Adrenal gland (tissue), 12 donors: ENCODE results near the gene AUNIP. TPM values are rescaled to one million over a fixed set of nuclear protein-coding genes. Genes with fewer than 3 reads are reported as not detected.

Experiments
- DNase-seq, 7 donors: peaks; one replicate each; pipeline ENCODE4 v3.0.0-alpha.2; 2019 to 2020
- H3K27ac ChIP-seq, 5 donors: fragments of 200-600 bp; sonication (generic) in 4 of 5; 1 replicate in 3 of 5; 2 replicates in 2 of 5; pipeline versions ENCODE4 v1.5.1 to v1.8.0; 2016 to 2020; ENCODE audit warnings: mild to moderate bottlenecking in 1 of 5
- H3K27me3 ChIP-seq: fragments of 200-600 bp; 2 replicates; pipeline ENCODE4 v1.8.0; 2021
- H3K36me3 ChIP-seq, 2 donors: fragments of 200-600 bp; replicated peaks in 1 of 2; 1 replicate in 1 of 2; 2 replicates in 1 of 2; pipeline versions ENCODE4 v1.5.1 to v1.8.0; 2018 to 2022
- H3K4me1 ChIP-seq, 2 donors: fragments of 200-600 bp; replicated peaks in 1 of 2; 1 replicate in 1 of 2; 2 replicates in 1 of 2; pipeline versions ENCODE4 v1.5.1 to v1.8.0; 2018 to 2021
- H3K4me3 ChIP-seq, 4 donors: fragments of 200-600 bp; sonication (generic) in 3 of 4; one replicate each; pipeline ENCODE4 v1.5.1; 2016 to 2018
- H3K9me3 ChIP-seq, 3 donors: fragments of 200-600 bp; sonication (generic) in 1 of 3; replicated peaks in 1 of 3; 1 replicate in 2 of 3; 2 replicates in 1 of 3; pipeline versions ENCODE4 v1.5.1 to v1.8.0; 2016 to 2021
- CTCF ChIP-seq, 6 experiments: fragments of 450-650 bp in 4 of 6; fragments of 200-600 bp in 2 of 6; sonication (generic) in 1 of 6; IDR thresholded peaks; 1 replicate in 5 of 6; 2 replicates in 1 of 6; pipeline versions ENCODE4 v1.5.1 to v1.8.0; 2016 to 2021; ENCODE audit warnings: antibody characterized with exemption in 6 of 6, mild to moderate bottlenecking in 2 of 6, moderate library complexity in 1 of 6
- POLR2A ChIP-seq, 2 donors: fragments of 450-650 bp; IDR thresholded peaks; one replicate each; pipeline ENCODE4 v1.6.1; 2017; ENCODE audit warnings: antibody characterized with exemption in 2 of 2, mild to moderate bottlenecking in 2 of 2, moderate library complexity in 1 of 2
- WGBS, 4 donors: extraction: QIAGEN DNeasy Blood & Tissue Kit in 2 of 4; methylation state at CpG; one replicate each; pipeline versions ENCODE4 v1.1.5 to v1.1.7; 2013 to 2017; 5-methylcytosine and 5-hydroxymethylcytosine counted together
- intact Hi-C, 2 donors: fragments of 100-400 bp; cut with DNase I; formaldehyde crosslinking; loops; one replicate each; pipeline versions ENCODE4 v1.14.1 to v1.15.0; 2022 to 2023
- polyA plus RNA-seq, 3 donors: library from polyadenylated mRNA; stranded (reverse); fragments of 200-250 nt in 2 of 3; fragments of 350-450 nt in 1 of 3; fragmentation: Illumina TruSeq in 1 of 3; extraction: RNeasy Lipid Tissue Mini Kit (QIAGEN cat#74804) in 1 of 3; gene quantifications; one replicate each; pipeline ENCODE4 v1.2.3, GENCODE V29; 2013 to 2014
- total RNA-seq, 9 donors: library from RNA; depleted of rRNA in 4 of 9; stranded (reverse); fragments of >200 nt in 4 of 9; fragments of 120-200 nt in 1 of 9; fragmentation: NEBNext Ultra II Directional in 1 of 9; extraction: Animal tissue kit (Norgen Biotek cat#: 25700) in 1 of 9; gene quantifications; one replicate each; pipeline versions ENCODE4 v1.1.0 to v1.2.4, GENCODE V29; 2013 to 2023
- donor health status: healthy with polysubstance abuse.
- donor health status: Bipolar disorder and iron deficiency.
- donor health status: DM: yes; HTN: yes; CAD: no.
- donor health status: DM: no; HTN: no; CAD: no.
- donor health status: DM: no; HTN: no; CAD: no.
- donor health status: DM: yes; HTN: yes; CAD: no.

The AUNIP gene
- total and polyA plus RNA-seq, 12 donors, result 0.24 to 3.4 (median 0.78) TPM

GRCh38 chr1:25879675-25880074 is 20.4 kb upstream of the AUNIP start:
- DNase-seq, result peak; percentile 59 to 93 (median 86)
- intact Hi-C loops, result no loop called here
- 22 to 43% (median 35%) methylated on average over 1 to 2 of the region's 2 CpGs for WGBS, 4 donors

GRCh38 chr1:25878690-25879089 is 19.4 kb upstream of the AUNIP start:
- H3K27ac ChIP-seq, result no peak overlapping the region
- WGBS, 4 donors, result 92 to 99% (median 96%) methylated on average over 5 of the region's 5 CpGs
- intact Hi-C loops, result no loop called here

More at GRCh38 chr1:25879675-25880074, 20.4 kb upstream of the AUNIP start:
- no peaks in the 10 kb centered on the region for H3K9me3 ChIP-seq
- H3K4me1 ChIP-seq, result peaks cover 21 to 23% of the 10 kb centered on the region in 2 donors
- no peak overlapping the region for H3K4me3 ChIP-seq
- peak overlapping the region; percentile 24 to 61 (median 46) for H3K27ac ChIP-seq
- no peaks in the 10 kb centered on the region for H3K27me3 ChIP-seq
- H3K36me3 ChIP-seq, result no peaks in the 10 kb centered on the region
- peak in 1 of 2 donors; percentile 19 for TF ChIP-seq POLR2A (IDR thresholded peaks at IDR 0.05)
- no peak for TF ChIP-seq CTCF (IDR thresholded peaks at IDR 0.05)

GRCh38 chr1:25877155-25877554 is 17.9 kb upstream of the AUNIP start:
- H3K36me3 ChIP-seq, result no peaks in the 10 kb centered on the region
- no peak for TF ChIP-seq POLR2A (IDR thresholded peaks at IDR 0.05)
- no peak for TF ChIP-seq CTCF (IDR thresholded peaks at IDR 0.05)
- H3K4me1 ChIP-seq, result peaks cover 45 to 48% of the 10 kb centered on the region in 2 donors
- intact Hi-C loops, result no loop called here
- no peaks in the 10 kb centered on the region for H3K27me3 ChIP-seq
- 88 to 97% (median 93%) methylated on average over 2 of the region's 2 CpGs for WGBS, 4 donors
- DNase-seq, result no peak
- no peak overlapping the region for H3K27ac ChIP-seq
- H3K9me3 ChIP-seq, result no peaks in the 10 kb centered on the region
- H3K4me3 ChIP-seq, result no peak overlapping the region

More at GRCh38 chr1:25878690-25879089, 19.4 kb upstream of the AUNIP start:
- Histone ChIP-seq H3K36me3 (no peaks in the 10 kb centered on the region), H3K4me3 (no peak overlapping the region), H3K27me3 (no peaks in the 10 kb centered on the region), H3K9me3 (no peaks in the 10 kb centered on the region), H3K4me1 (peaks cover 29 to 33% of the 10 kb centered on the region in 2 donors)
- TF ChIP-seq POLR2A (IDR thresholded peaks at IDR 0.05), result no peak
- no peak for TF ChIP-seq CTCF (IDR thresholded peaks at IDR 0.05)
- peak in 1 of 7 donors; percentile 11 for DNase-seq

- Histone ChIP-seq H3K36me3 (no peaks in the 10 kb centered on the region), H3K9me3 (no peaks in the 10 kb centered on the region), H3K27me3 (no peaks in the 10 kb centered on the region), H3K4me1 (peaks cover 49 to 53% of the 10 kb centered on the region in 2 donors), H3K4me3 (no peak overlapping the region), H3K27ac (no peak overlapping the region)
- TF ChIP-seq CTCF (IDR thresholded peaks at IDR 0.05), result no peak
- intact Hi-C loops, result no loop called here
- no peak for DNase-seq
- 69 to 77% (median 74%) methylated on average over 2 of the region's 2 CpGs for WGBS, 4 donors
These were observed 17.4 kb upstream of the AUNIP start for GRCh38 chr1:25876693-25877077.
